Kidney epithelial cell (primary cell): Measurements from ENCODE around the gene ACACA. TPM values are rescaled to one million over a fixed set of nuclear protein-coding genes. Genes with fewer than 3 reads are reported as not detected.

Source experiments
- DNase-seq: peaks from one replicate; pipeline ENCODE4 v3.0.0-alpha.2; 2010; ENCODE audit warnings: low read depth
- H3K27me3 ChIP-seq: 2 replicates; pipeline ENCODE4 v1.6.0; 2011; ENCODE audit warnings: low read length; ENCODE audit not compliant: control insufficient read depth, insufficient read depth
- H3K36me3 ChIP-seq: 2 replicates; pipeline ENCODE4 v1.5.1; 2011; ENCODE audit warnings: low read length; ENCODE audit not compliant: control insufficient read depth, insufficient read depth
- H3K4me3 ChIP-seq: 2 replicates; pipeline ENCODE4 v1.5.1; 2011; ENCODE audit warnings: low read depth, mild to moderate bottlenecking, control low read depth, low read length
- CTCF ChIP-seq: IDR thresholded peaks from 2 replicates; pipeline ENCODE4 v1.5.1; 2011; ENCODE audit warnings: mild to moderate bottlenecking, moderate library complexity, low read length, control low read depth, inconsistent platforms; ENCODE audit not compliant: insufficient read depth, poor library complexity, severe bottlenecking
- total RNA-seq: library from RNA; depleted of rRNA; stranded (reverse); fragments of >200 nt; gene quantifications from 2 replicates; pipeline ENCODE4 v1.2.3, GENCODE V29; 2015

Gene ACACA
- total RNA-seq, 1 donor from 2014 or later: 54.2 TPM

GRCh38 chr17:37062021-37062420 is 344.6 kb downstream of the ACACA start:
- TF ChIP-seq CTCF: no peak
- peaks cover 4% of the 10 kb centered on the region for H3K27me3 ChIP-seq
- DNase-seq: no peak
- no peaks in the 10 kb centered on the region for H3K36me3 ChIP-seq
- no peak overlapping the region for H3K4me3 ChIP-seq

GRCh38 chr17:37060928-37061327 is 345.7 kb downstream of the ACACA start:
- DNase-seq: no peak
- no peaks in the 10 kb centered on the region for H3K36me3 ChIP-seq
- no peak for TF ChIP-seq CTCF
- H3K4me3 ChIP-seq: no peak overlapping the region
- H3K27me3 ChIP-seq: peaks cover 4% of the 10 kb centered on the region

GRCh38 chr17:37060094-37060493 is 346.5 kb downstream of the ACACA start:
- H3K27me3 ChIP-seq: peaks cover 4% of the 10 kb centered on the region
- no peak for DNase-seq
- H3K36me3 ChIP-seq: no peaks in the 10 kb centered on the region
- H3K4me3 ChIP-seq: no peak overlapping the region
- TF ChIP-seq CTCF: no peak

- no peak for DNase-seq
- H3K4me3 ChIP-seq: no peak overlapping the region
- no peaks in the 10 kb centered on the region for H3K36me3 ChIP-seq
- peaks cover 2% of the 10 kb centered on the region for H3K27me3 ChIP-seq
- no peak for TF ChIP-seq CTCF
Observed at GRCh38 chr17:37059493-37059892, 347.1 kb downstream of the ACACA start.

GRCh38 chr17:37056622-37057021 is 350.0 kb downstream of the ACACA start:
- DNase-seq: no peak
- no peak for TF ChIP-seq CTCF
- Histone ChIP-seq H3K27me3 (no peaks in the 10 kb centered on the region), H3K36me3 (no peaks in the 10 kb centered on the region), H3K4me3 (no peak overlapping the region)

GRCh38 chr17:37054894-37055293 is 351.7 kb downstream of the ACACA start:
- no peak for DNase-seq
- no peaks in the 10 kb centered on the region for H3K36me3 ChIP-seq
- H3K4me3 ChIP-seq: no peak overlapping the region
- no peaks in the 10 kb centered on the region for H3K27me3 ChIP-seq
- TF ChIP-seq CTCF: no peak
